K562 (cell line): Measurements from ENCODE around the gene SSR4. TPM values are rescaled to one million over a fixed set of nuclear protein-coding genes. Genes with fewer than 3 reads are reported as not detected.

Experiments
- ATAC-seq: fragments of 200-7000 bp; cut with Tn5 transposase; 3 replicates; pipeline ENCODE4 v1.9.1; 2020; ENCODE audit warnings: moderate library complexity
- BruUV-seq: library from RNA; stranded (reverse); fragments of 400-500 nt; replicated peaks from 2 replicates; lab custom pipeline; 2021; lab: Mats Ljungman, UMichigan
- CTCF ChIA-PET: fragments of 300-600 bp; formaldehyde crosslinking; extraction: SDS; loops from one replicate; lab custom pipeline; 2021; ENCODE audit warnings: low intra/inter-chr PET ratio; lab: Yijun Ruan, JAX
- POLR2A ChIA-PET: fragments of 300-600, 350-650 bp; sonication (Branson Sonifier 250); formaldehyde crosslinking; extraction: SDS; loops from one replicate; lab custom pipeline; 2021; ENCODE audit warnings: antibody characterized with exemption, inconsistent platforms; lab: Yijun Ruan, JAX
- DNase-seq, 4 experiments: peaks; one replicate each; pipeline versions ENCODE4 v3.0.0 to v3.0.0-alpha.2; 2011 to 2018; ENCODE audit warnings: low spot score in 3 of 4, mixed read lengths in 3 of 4; ENCODE audit errors: extremely low read depth in 1 of 4
- FAIRE-seq: peaks from 2 replicates; lab custom pipeline; 2011; peaks lifted over from hg19 to GRCh38; lab: Jason Lieb, UNC
- H2AFZ ChIP-seq: 2 replicates; pipeline ENCODE4 v1.6.0; 2011; ENCODE audit warnings: low read depth, low read length, control low read depth, inconsistent platforms
- H3K27ac ChIP-seq: fragments of 200-600 bp; 3 replicates; pipeline ENCODE4 v1.8.0; 2011; ENCODE audit warnings: low read depth, mild to moderate bottlenecking, control low read depth, inconsistent platforms, low read length, moderate library complexity, mixed read lengths; ENCODE audit errors: extremely low read depth
- H3K27me3 ChIP-seq, 2 experiments: fragments of 300-600 bp in 1 of 2; 2 replicates in 1 of 2; 3 replicates in 1 of 2; pipeline versions ENCODE4 v1.6.0 to v1.8.0; 2011; ENCODE audit warnings: inconsistent platforms in 2 of 2, low read length in 2 of 2, mild to moderate bottlenecking in 1 of 2, mixed read lengths in 1 of 2, moderate library complexity in 1 of 2; ENCODE audit not compliant: control insufficient read depth in 2 of 2, insufficient read depth in 2 of 2
- H3K36me3 ChIP-seq: fragments of 300-600 bp; 3 replicates; pipeline ENCODE4 v1.8.0; 2011; ENCODE audit warnings: mild to moderate bottlenecking, low read length, inconsistent platforms; ENCODE audit not compliant: control insufficient read depth, insufficient read depth
- H3K4me1 ChIP-seq, 2 experiments: fragments of 200-600 bp in 1 of 2; replicated peaks in 1 of 2; 2 replicates in 1 of 2; 3 replicates in 1 of 2; pipeline versions ENCODE4 v1.5.1 to v1.8.0; 2011; ENCODE audit warnings: inconsistent platforms in 2 of 2, low read length in 2 of 2, mild to moderate bottlenecking in 1 of 2, mixed read lengths in 1 of 2, moderate library complexity in 1 of 2; ENCODE audit not compliant: control insufficient read depth in 2 of 2, insufficient read depth in 2 of 2
- H3K4me2 ChIP-seq: 2 replicates; pipeline ENCODE4 v1.6.1; 2011; ENCODE audit warnings: low read length, control low read depth, inconsistent platforms, mixed read lengths; ENCODE audit not compliant: insufficient read depth
- H3K4me3 ChIP-seq: fragments of 200-600 bp; sonication (generic), shearing (Covaris generic); 2 replicates; pipeline ENCODE4 v1.5.1; 2016; ENCODE audit warnings: control low read depth, inconsistent platforms
- H3K79me2 ChIP-seq: fragments of 200-600 bp; 3 replicates; pipeline ENCODE4 v1.8.0; 2011; ENCODE audit warnings: low read length, inconsistent platforms; ENCODE audit not compliant: control insufficient read depth, insufficient read depth
- H3K9ac ChIP-seq, 2 experiments: 2 replicates each; pipeline versions ENCODE4 v1.6.0 to v1.6.1; 2011; ENCODE audit warnings: low read depth in 2 of 2, low read length in 2 of 2, control low read depth in 1 of 2, inconsistent platforms in 1 of 2, mild to moderate bottlenecking in 1 of 2, mixed read lengths in 1 of 2; ENCODE audit not compliant: insufficient read depth in 1 of 2
- H3K9me1 ChIP-seq: one replicate; pipeline ENCODE4 v1.6.0; 2011; ENCODE audit warnings: inconsistent platforms, mild to moderate bottlenecking, low read length, moderate library complexity; ENCODE audit not compliant: control insufficient read depth, insufficient read depth
- H3K9me3 ChIP-seq: replicated peaks from 2 replicates; pipeline ENCODE4 v1.5.1; 2011; ENCODE audit warnings: low read depth, low read length, inconsistent platforms; ENCODE audit not compliant: control insufficient read depth, insufficient read depth
- H4K20me1 ChIP-seq: replicated peaks from 2 replicates; pipeline ENCODE4 v1.6.1; 2011; ENCODE audit warnings: low read length, inconsistent platforms, mixed read lengths; ENCODE audit not compliant: control insufficient read depth, insufficient read depth
- ARID2 ChIP-seq: fragments of 450-650 bp; IDR thresholded peaks from 2 replicates; pipeline ENCODE4 v1.6.1; 2017; ENCODE audit warnings: antibody characterized with exemption, mild to moderate bottlenecking
- CBX3 ChIP-seq, 2 experiments: IDR thresholded peaks; 1 replicate in 1 of 2; 2 replicates in 1 of 2; pipeline ENCODE4 v1.6.1; 2012; ENCODE audit warnings: inconsistent platforms in 2 of 2, low read length in 2 of 2, borderline replicate concordance in 1 of 2, control low read depth in 1 of 2
- NFE2 ChIP-seq: IDR thresholded peaks from 2 replicates; pipeline ENCODE4 v1.6.1; 2014; ENCODE audit warnings: antibody characterized with exemption, low read depth
- WGBS: fragments of 100-300 bp; shearing (Covaris generic); methylation state at CpG from one replicate; pipeline ENCODE4 v1.1.6; 2016; ENCODE audit warnings: low coverage, mixed read lengths; ENCODE audit not compliant: insufficient coverage; ENCODE audit errors: missing lambda C conversion rate; 5-methylcytosine and 5-hydroxymethylcytosine counted together
- in situ Hi-C: fragments of 300-500 bp; cut with MboI; formaldehyde crosslinking; loops from 4 replicates; pipeline ENCODE4 v1.15.0; 2018; ENCODE audit warnings: inconsistent platforms, mixed read lengths
- intact Hi-C: fragments of 100-400 bp; cut with micrococcal nuclease; formaldehyde crosslinking; loops from 2 replicates; pipeline ENCODE4 v1.14.2; 2022
- polyA plus RNA-seq, 8 experiments: library from polyadenylated mRNA; depleted of rRNA in 4 of 8; stranded (reverse) in 5 of 8; unstranded in 3 of 8; fragments of >200 nt; fragmentation: Nextera tagmentation in 2 of 8; fragmentation: Illumina TruSeq in 1 of 8; extraction: Ambion mirVana in 2 of 8; extraction: Trizol in 1 of 8; gene quantifications; 2 replicates each; pipeline versions ENCODE4 v1.2.1 to v1.2.3, GENCODE V29; 2011 to 2014; ENCODE audit warnings: inconsistent platforms in 1 of 8, missing spikeins in 1 of 8
- total RNA-seq, 7 experiments: library from RNA; depleted of rRNA in 6 of 7; stranded (reverse); fragments of >200 nt in 6 of 7; fragmentation: Illumina TruSeq in 2 of 7; extraction: Trizol in 2 of 7; gene quantifications; 2 replicates each; pipeline versions ENCODE4 v1.2.1 to v1.2.3, GENCODE V29; 2011 to 2021; ENCODE audit warnings: low replicate concordance in 1 of 7
- TF ChIP-seq, protein P1 (sequence below): sonication (generic); formaldehyde crosslinking; IDR thresholded peaks from 2 replicates; pipeline ENCODE4 v1.8.1; 2023; ENCODE audit warnings: mild to moderate bottlenecking, missing genetic modification reagents

The SSR4 gene
- total and polyA plus RNA-seq, 9 of the 15 experiments (the other 6 are each of a cell fraction or from before 2014, with no cell fraction given): 146 to 492 (median 272) TPM

GRCh38 chrX:153774576-153775292, 19.7 kb upstream of the SSR4 start:
- BruUV-seq: no TSS peak
- 92% methylated on average over 16 of the region's 37 CpGs for WGBS
- CTCF ChIA-PET: no interaction called here

More at GRCh38 chrX:153774576-153775292, 19.7 kb upstream of the SSR4 start:
- Histone ChIP-seq H3K9ac (no peak overlapping the region), H3K4me3 (no peak overlapping the region), H3K4me1 (peaks cover 8 to 83% of the 10 kb centered on the region in 2 experiments; a peak in 4 of 5 replicates), H3K79me2 (no peaks in the 10 kb centered on the region), H3K27ac (no peak overlapping the region), H3K36me3 (no peaks in the 10 kb centered on the region), H2AFZ (no peak overlapping the region), H4K20me1 (no peaks in the 10 kb centered on the region), H3K9me1 (peaks cover 4% of the 10 kb centered on the region), H3K27me3 (no peaks in the 10 kb centered on the region), H3K9me3 (no peaks in the 10 kb centered on the region), H3K4me2 (no peak overlapping the region)
- TF ChIP-seq, protein P1, sequence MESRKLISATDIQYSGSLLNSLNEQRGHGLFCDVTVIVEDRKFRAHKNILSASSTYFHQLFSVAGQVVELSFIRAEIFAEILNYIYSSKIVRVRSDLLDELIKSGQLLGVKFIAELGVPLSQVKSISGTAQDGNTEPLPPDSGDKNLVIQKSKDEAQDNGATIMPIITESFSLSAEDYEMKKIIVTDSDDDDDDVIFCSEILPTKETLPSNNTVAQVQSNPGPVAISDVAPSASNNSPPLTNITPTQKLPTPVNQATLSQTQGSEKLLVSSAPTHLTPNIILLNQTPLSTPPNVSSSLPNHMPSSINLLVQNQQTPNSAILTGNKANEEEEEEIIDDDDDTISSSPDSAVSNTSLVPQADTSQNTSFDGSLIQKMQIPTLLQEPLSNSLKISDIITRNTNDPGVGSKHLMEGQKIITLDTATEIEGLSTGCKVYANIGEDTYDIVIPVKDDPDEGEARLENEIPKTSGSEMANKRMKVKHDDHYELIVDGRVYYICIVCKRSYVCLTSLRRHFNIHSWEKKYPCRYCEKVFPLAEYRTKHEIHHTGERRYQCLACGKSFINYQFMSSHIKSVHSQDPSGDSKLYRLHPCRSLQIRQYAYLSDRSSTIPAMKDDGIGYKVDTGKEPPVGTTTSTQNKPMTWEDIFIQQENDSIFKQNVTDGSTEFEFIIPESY (CRISPR knock-in tag): peak; percentile 68
- TF ChIP-seq CBX3 (IDR thresholded peaks at IDR 0.05; ENCODE audit: borderline replicate concordance in 1 of 2, low read length in 2 of 2) (no peak), ARID2 (no peak), NFE2 (no peak)
- in situ Hi-C loops: no loop called here
- POLR2A ChIA-PET: interaction anchor here (0.6 kb wide), 1 partner anchor 849 kb away, joined by 3 read pairs; no protein-coding TSS in a partner anchor
- FAIRE-seq: no peak
- intact Hi-C loops: no loop called here
- DNase-seq: no peak
- no peak for ATAC-seq
